ENCODE measurements around the gene PARN. TPM values are rescaled to one million over a fixed set of nuclear protein-coding genes. Genes with fewer than 3 reads are reported as not detected.

PARN gene
- total and polyA plus RNA-seq, 2 of the 8 experiments (the other 6 are each of a cell fraction or from before 2014, with no cell fraction given) = 24.5 to 44.6 TPM

GRCh38 chr16:14438256-14438655 lies 191.8 kb downstream of the PARN start:
- Histone ChIP-seq H2AK5ac (ENCODE audit: low read depth, low read length) (no peak overlapping the region), H3K4me3 (ENCODE audit: extremely low read depth in 1 of 4, insufficient read depth in 2 of 4, low read depth in 3 of 4, low read length in 4 of 4) (no peak overlapping the region), H3K27ac (ENCODE audit: low read depth, low read length) (no peak overlapping the region), H4K5ac (ENCODE audit: insufficient read length, low read depth, low read length) (no peak overlapping the region), H3K14ac (ENCODE audit: insufficient read length) (no peak overlapping the region), H2BK20ac (ENCODE audit: low read length) (no peak overlapping the region), H3K27me3 (replicated peaks in 1 of 4; ENCODE audit: control insufficient read depth in 3 of 4, extremely low read depth in 1 of 4, insufficient read depth in 3 of 4, low read length in 3 of 4) (no peaks in the 10 kb centered on the region), H3K18ac (ENCODE audit: extremely low read depth, low read length) (no peak overlapping the region), H2BK5ac (ENCODE audit: low read depth, low read length) (no peak overlapping the region), H3K9ac (replicated peaks in 1 of 4; ENCODE audit: extremely low read depth in 1 of 4, low read depth in 3 of 4, low read length in 3 of 4) (no peak overlapping the region), H2AFZ (ENCODE audit: low read length) (no peak overlapping the region), H3K36me3 (ENCODE audit: control insufficient read depth in 2 of 4, insufficient read depth in 4 of 4, low read length in 3 of 4) (no peaks in the 10 kb centered on the region), H2BK12ac (ENCODE audit: low read depth, low read length) (no peak overlapping the region), H4K8ac (ENCODE audit: extremely low read depth, insufficient read depth, low read length) (no peak overlapping the region), H2BK120ac (replicated peaks; ENCODE audit: low read depth, low read length) (no peak overlapping the region), H4K91ac (replicated peaks; ENCODE audit: insufficient read length, low read length) (no peak overlapping the region), H3K9me3 (ENCODE audit: insufficient read depth in 2 of 2, low read depth in 1 of 2, low read length in 1 of 2) (no peaks in the 10 kb centered on the region), H3K4me2 (ENCODE audit: insufficient read depth in 1 of 2, low read depth in 2 of 2, low read length in 2 of 2) (no peak overlapping the region), H3K79me1 (ENCODE audit: low read depth, low read length) (no peaks in the 10 kb centered on the region), H3K23ac (ENCODE audit: insufficient read length) (no peak overlapping the region), H3K79me2 (ENCODE audit: control insufficient read depth in 1 of 2, insufficient read depth in 2 of 2, low read length in 2 of 2) (no peaks in the 10 kb centered on the region), H3K4me1 (replicated peaks in 1 of 4; ENCODE audit: control insufficient read depth in 3 of 4, insufficient read depth in 4 of 4, low read length in 3 of 4) (no peaks in the 10 kb centered on the region; a peak in 1 of 7 replicates), H3K4ac (replicated peaks; ENCODE audit: insufficient read length, low read depth, low read length) (no peak overlapping the region), H2BK15ac (ENCODE audit: low read length) (no peak overlapping the region), H4K20me1 (replicated peaks in 1 of 2; ENCODE audit: control insufficient read depth in 1 of 2, insufficient read depth in 2 of 2, low read length in 2 of 2) (no peaks in the 10 kb centered on the region), H3K23me2 (ENCODE audit: low read depth, low read length) (0 out of 2 replicates have a peak, but pooled peaks cover 2% of the 10 kb centered on the region), H3K56ac (replicated peaks; ENCODE audit: insufficient read length, low read depth, low read length) (no peak overlapping the region)
- WGBS, 2 experiments (ENCODE audit: extremely low coverage in 1 of 2, insufficient coverage in 1 of 2, insufficient read length in 1 of 2, insufficient replicate concordance in 2 of 2, low coverage in 1 of 2, low lambda C conversion rate in 2 of 2, missing lambda C conversion rate in 1 of 2) = 91% methylated on average over 1 of the region's 1 CpG; no CpG with 5 or more reads in 1 of the 2 experiments
- ChIA-PET CTCF (ENCODE audit: partially characterized antibody) (interaction anchor here (0.6 to 0.9 kb wide), 2 partner anchors 8 to 39 kb away, joined by 3 read pairs; no protein-coding TSS in a partner anchor), POLR2A (ENCODE audit: partially characterized antibody) (interaction anchor here (1.6 kb wide), 1 partner anchor 10 kb away, joined by 3 read pairs; no protein-coding TSS in a partner anchor)
- DNase-seq (ENCODE audit: low read depth in 1 of 2, low spot score in 2 of 2) = no peak
- no peak for FAIRE-seq
- TF ChIP-seq HDAC6 (IDR thresholded peaks at IDR 0.05; ENCODE audit: low read depth, low read length) = no peak
- no peak for TF ChIP-seq SP1 (IDR thresholded peaks at IDR 0.05; ENCODE audit: low read depth, low read length)
